GM04504 (cell line): ENCODE data around the gene PNPLA3.
A peak's percentile ranks its signal among the peaks of the same experiment; 100 is the strongest.

Experiments used
- DNase-seq: peaks from one replicate; pipeline ENCODE4 v3.0.0-alpha.2; 2012; ENCODE audit warnings: low read depth

Gene PNPLA3

GRCh38 chr22:43968614-43969013 is 45.0 kb downstream of the PNPLA3 start:
- DNase-seq, result no peak

- no peak for DNase-seq
Observed at GRCh38 chr22:43969021-43969878, 45.6 kb downstream of the PNPLA3 start.

- no peak for DNase-seq
Observed at GRCh38 chr22:43969989-43970755, 46.6 kb downstream of the PNPLA3 start.

GRCh38 chr22:43971112-43971511 is 47.5 kb downstream of the PNPLA3 start:
- no peak for DNase-seq

GRCh38 chr22:43972931-43973462 is 49.4 kb downstream of the PNPLA3 start:
- no peak for DNase-seq

GRCh38 chr22:43974028-43974545 is 50.5 kb downstream of the PNPLA3 start:
- no peak for DNase-seq

GRCh38 chr22:43975041-43975440 is 51.4 kb downstream of the PNPLA3 start:
- no peak for DNase-seq

GRCh38 chr22:43976861-43977795 is 53.5 kb downstream of the PNPLA3 start:
- no peak for DNase-seq

GRCh38 chr22:43978558-43978957 is 55.0 kb downstream of the PNPLA3 start:
- DNase-seq, result no peak

GRCh38 chr22:43980579-43980978 is 57.0 kb downstream of the PNPLA3 start:
- no peak for DNase-seq

GRCh38 chr22:43980996-43981395 is 57.4 kb downstream of the PNPLA3 start:
- DNase-seq, result no peak

GRCh38 chr22:43983808-43984207 is 60.2 kb downstream of the PNPLA3 start:
- no peak for DNase-seq

- no peak for DNase-seq
Observed at GRCh38 chr22:43985532-43985931, 61.9 kb downstream of the PNPLA3 start.

GRCh38 chr22:43988116-43988820 is 64.7 kb downstream of the PNPLA3 start:
- no peak for DNase-seq

- no peak for DNase-seq
Observed at GRCh38 chr22:43988960-43989359, 65.4 kb downstream of the PNPLA3 start.

- no peak for DNase-seq
Observed at GRCh38 chr22:43990044-43990443, 66.4 kb downstream of the PNPLA3 start.

- no peak for DNase-seq
Observed at GRCh38 chr22:43991316-43992020, 67.9 kb downstream of the PNPLA3 start.

- DNase-seq, result peak; percentile 91
Observed at GRCh38 chr22:43992331-43992821, 68.8 kb downstream of the PNPLA3 start.

- DNase-seq, result peak; percentile 28
Observed at GRCh38 chr22:43993072-43993760, 69.6 kb downstream of the PNPLA3 start.
